DOHH2 (cell line): Measurements from ENCODE around the gene FAM89B.

Source experiments
- H3F3A ChIP-seq: fragments of 200-600 bp; sonication (generic), shearing (Covaris generic); 2 replicates; pipeline ENCODE4 v1.6.0; 2016; ENCODE audit warnings: antibody characterized with exemption, mild to moderate bottlenecking; ENCODE audit not compliant: control insufficient read depth, insufficient read depth
- H3K27ac ChIP-seq: fragments of 200-600 bp; sonication (generic); 2 replicates; pipeline ENCODE4 v1.5.1; 2014; ENCODE audit warnings: low read depth, mild to moderate bottlenecking, low read length, moderate library complexity
- H3K27me3 ChIP-seq: fragments of 200-600 bp; sonication (generic); 2 replicates; pipeline ENCODE4 v1.6.1; 2014; ENCODE audit warnings: mild to moderate bottlenecking, low read length, mixed read lengths; ENCODE audit not compliant: control insufficient read depth
- H3K36me3 ChIP-seq: fragments of 200-600 bp; sonication (generic); 2 replicates; pipeline ENCODE4 v1.6.1; 2014; ENCODE audit warnings: mild to moderate bottlenecking, low read length, moderate library complexity, mixed read lengths; ENCODE audit not compliant: control insufficient read depth
- H3K4me1 ChIP-seq: fragments of 200-600 bp; sonication (generic); 2 replicates; pipeline ENCODE4 v1.6.1; 2014; ENCODE audit warnings: mild to moderate bottlenecking, low read length, mixed read lengths; ENCODE audit not compliant: control insufficient read depth
- H3K4me2 ChIP-seq: fragments of 200-600 bp; sonication (generic); 2 replicates; pipeline ENCODE4 v1.6.0; 2014; ENCODE audit warnings: mild to moderate bottlenecking, low read length, moderate library complexity
- H3K4me3 ChIP-seq: fragments of 200-600 bp; sonication (generic); 2 replicates; pipeline ENCODE4 v1.5.1; 2014; ENCODE audit warnings: mild to moderate bottlenecking, low read length, mixed read lengths
- H3K79me2 ChIP-seq: fragments of 200-600 bp; sonication (generic); 2 replicates; pipeline ENCODE4 v1.6.1; 2014; ENCODE audit warnings: mild to moderate bottlenecking, low read length, mixed read lengths; ENCODE audit not compliant: control insufficient read depth
- H3K9me2 ChIP-seq: fragments of 200-600 bp; sonication (generic); replicated peaks from 2 replicates; pipeline ENCODE4 v1.6.1; 2014; ENCODE audit warnings: mild to moderate bottlenecking, low read length, mixed read lengths; ENCODE audit not compliant: control insufficient read depth
- H3K9me3 ChIP-seq: fragments of 200-600 bp; sonication (generic); 2 replicates; pipeline ENCODE4 v1.6.1; 2014; ENCODE audit warnings: antibody characterized with exemption, low read length, mixed read lengths; ENCODE audit not compliant: control insufficient read depth, insufficient read depth
- H4K20me1 ChIP-seq: fragments of 200-600 bp; sonication (generic); 2 replicates; pipeline ENCODE4 v1.6.0; 2014; ENCODE audit warnings: low read depth, mild to moderate bottlenecking, antibody characterized with exemption, low read length, moderate library complexity; ENCODE audit not compliant: control insufficient read depth, insufficient read depth
- CTCF ChIP-seq: fragments of 200-600 bp; sonication (generic); IDR thresholded peaks from one replicate; pipeline ENCODE4 v1.5.1; 2014; ENCODE audit warnings: antibody characterized with exemption, mild to moderate bottlenecking, low read depth, low read length; ENCODE audit not compliant: poor library complexity, severe bottlenecking
- EZH2phosphoT487 ChIP-seq: fragments of 200-600 bp; sonication (generic); IDR thresholded peaks from 2 replicates; pipeline ENCODE4 v1.6.1; 2017; ENCODE audit warnings: borderline replicate concordance, mild to moderate bottlenecking, antibody characterized with exemption, low read length, moderate library complexity, mixed read lengths

The FAM89B gene

GRCh38 chr11:65532388-65533064 is 39.8 kb upstream of the FAM89B start:
- no peaks in the 10 kb centered on the region for H3K9me2 ChIP-seq
- H4K20me1 ChIP-seq = no peaks in the 10 kb centered on the region
- H3K79me2 ChIP-seq = no peaks in the 10 kb centered on the region
- H3K4me1 ChIP-seq = no peaks in the 10 kb centered on the region
- H3K4me2 ChIP-seq = no peak overlapping the region
- H3K36me3 ChIP-seq = peaks cover 35% of the 10 kb centered on the region
- no peak overlapping the region for H3K27ac ChIP-seq
- no peaks in the 10 kb centered on the region; the same call in 1 of the 2 replicates for H3F3A ChIP-seq
- H3K27me3 ChIP-seq = no peaks in the 10 kb centered on the region
- H3K9me3 ChIP-seq = no peaks in the 10 kb centered on the region
- TF ChIP-seq EZH2phosphoT487 (no peak), CTCF (no peak)
- H3K4me3 ChIP-seq = no peak overlapping the region

- Histone ChIP-seq H3K36me3 (peaks cover 33% of the 10 kb centered on the region), H3K27ac (no peak overlapping the region), H3K4me1 (peaks cover 6% of the 10 kb centered on the region; the same call in 1 of the 2 replicates), H3K79me2 (no peaks in the 10 kb centered on the region), H3K27me3 (no peaks in the 10 kb centered on the region), H4K20me1 (no peaks in the 10 kb centered on the region), H3K4me2 (no peak overlapping the region), H3K9me2 (no peaks in the 10 kb centered on the region), H3F3A (no peaks in the 10 kb centered on the region; the same call in 1 of the 2 replicates), H3K9me3 (no peaks in the 10 kb centered on the region), H3K4me3 (no peak overlapping the region)
- no peak for TF ChIP-seq EZH2phosphoT487
- no peak for TF ChIP-seq CTCF
Observed at GRCh38 chr11:65535102-65535501, 37.2 kb upstream of the FAM89B start.

GRCh38 chr11:65536412-65537295 is 35.7 kb upstream of the FAM89B start:
- H3F3A ChIP-seq = no peaks in the 10 kb centered on the region; the same call in 1 of the 2 replicates
- peaks cover 17% of the 10 kb centered on the region for H3K36me3 ChIP-seq

More at GRCh38 chr11:65536412-65537295, 35.7 kb upstream of the FAM89B start:
- Histone ChIP-seq H3K9me3 (no peaks in the 10 kb centered on the region), H3K27ac (no peak overlapping the region), H3K4me1 (peaks cover 15% of the 10 kb centered on the region), H3K27me3 (no peaks in the 10 kb centered on the region), H4K20me1 (no peaks in the 10 kb centered on the region), H3K4me2 (no peak overlapping the region), H3K79me2 (no peaks in the 10 kb centered on the region), H3K9me2 (no peaks in the 10 kb centered on the region), H3K4me3 (no peak overlapping the region)
- TF ChIP-seq CTCF (no peak), EZH2phosphoT487 (no peak)
